ENCODE data around the gene PCDHB5.
"Not testable (repeated sequence)": the region's sequence is repeated elsewhere in the genome, so short reads cannot be mapped to it uniquely, and the experiment has no call there.

Gene PCDHB5

GRCh38 chr5:141152096-141152495 lies 17.1 kb downstream of the PCDHB5 start:
- not testable (repeated sequence) for DNase-seq, ATAC-seq

DNA sequence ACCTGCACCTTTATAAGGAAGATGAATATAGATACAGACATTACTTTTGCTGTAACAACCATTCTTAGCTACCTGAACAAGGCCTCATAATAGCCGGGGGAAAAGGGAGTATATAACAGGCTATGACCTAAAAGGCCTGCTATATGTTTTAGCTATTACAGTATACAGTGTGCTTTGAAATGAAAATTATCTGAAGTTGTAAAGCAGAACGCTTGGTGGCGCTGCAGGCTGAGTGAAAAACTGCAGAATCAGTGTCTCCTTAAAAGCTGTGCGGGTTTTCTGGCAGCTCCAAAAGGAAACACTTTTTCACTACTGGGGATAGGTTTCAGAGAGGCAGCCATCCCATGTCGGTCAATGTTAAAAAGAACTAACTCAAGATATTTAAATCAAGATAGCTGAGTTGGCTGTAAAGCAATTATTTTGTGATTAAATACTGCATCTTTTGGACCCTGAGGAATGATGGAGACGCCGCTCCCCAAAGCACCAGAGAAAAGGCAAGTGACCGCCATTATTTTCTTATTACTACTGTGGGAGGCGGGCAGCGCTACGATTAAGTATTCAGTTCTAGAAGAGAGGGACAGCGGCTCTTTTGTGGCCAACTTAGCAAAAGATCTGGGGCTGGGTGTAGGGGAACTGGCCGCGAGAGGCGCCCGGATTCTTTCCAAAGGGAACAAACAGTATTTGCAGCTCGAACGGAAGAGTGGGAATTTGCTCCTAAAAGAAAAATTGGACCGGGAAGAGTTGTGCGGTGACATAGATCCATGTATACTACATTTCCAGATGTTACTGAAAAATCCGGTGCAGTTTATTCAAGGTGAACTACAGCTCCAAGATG lies 20.8 kb downstream of the PCDHB5 start:
- DNase-seq (no peak), ATAC-seq (no peak)

- not testable (repeated sequence) for ATAC-seq, DNase-seq
Observed at GRCh38 chr5:141157356-141157755, 22.4 kb downstream of the PCDHB5 start.

DNA sequence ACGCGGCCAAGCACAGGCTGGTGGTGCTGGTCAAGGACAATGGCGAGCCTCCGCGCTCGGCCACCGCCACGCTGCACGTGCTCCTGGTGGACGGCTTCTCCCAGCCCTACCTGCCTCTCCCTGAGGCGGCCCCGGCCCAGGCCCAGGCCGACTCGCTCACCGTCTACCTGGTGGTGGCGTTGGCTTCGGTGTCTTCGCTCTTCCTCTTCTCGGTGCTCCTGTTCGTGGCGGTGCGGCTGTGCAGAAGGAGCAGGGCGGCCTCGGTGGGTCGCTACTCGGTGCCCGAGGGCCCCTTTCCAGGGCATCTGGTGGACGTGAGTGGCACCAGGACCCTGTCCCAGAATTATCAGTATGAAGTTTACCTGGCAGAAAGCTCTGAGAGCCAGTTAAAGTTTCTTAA lies 22.9 kb downstream of the PCDHB5 start:
- not testable (repeated sequence) for DNase-seq, ATAC-seq

- ATAC-seq: no peak
Observed at GRCh38 chr5:141172381-141173204, 37.6 kb downstream of the PCDHB5 start, which contains the start of gene PCDHB7. Gene PCDHB7, plus strand, starts transcription at chr5:141172644. Its CDS starts 192 bp downstream, at chr5:141172836.

DNA sequence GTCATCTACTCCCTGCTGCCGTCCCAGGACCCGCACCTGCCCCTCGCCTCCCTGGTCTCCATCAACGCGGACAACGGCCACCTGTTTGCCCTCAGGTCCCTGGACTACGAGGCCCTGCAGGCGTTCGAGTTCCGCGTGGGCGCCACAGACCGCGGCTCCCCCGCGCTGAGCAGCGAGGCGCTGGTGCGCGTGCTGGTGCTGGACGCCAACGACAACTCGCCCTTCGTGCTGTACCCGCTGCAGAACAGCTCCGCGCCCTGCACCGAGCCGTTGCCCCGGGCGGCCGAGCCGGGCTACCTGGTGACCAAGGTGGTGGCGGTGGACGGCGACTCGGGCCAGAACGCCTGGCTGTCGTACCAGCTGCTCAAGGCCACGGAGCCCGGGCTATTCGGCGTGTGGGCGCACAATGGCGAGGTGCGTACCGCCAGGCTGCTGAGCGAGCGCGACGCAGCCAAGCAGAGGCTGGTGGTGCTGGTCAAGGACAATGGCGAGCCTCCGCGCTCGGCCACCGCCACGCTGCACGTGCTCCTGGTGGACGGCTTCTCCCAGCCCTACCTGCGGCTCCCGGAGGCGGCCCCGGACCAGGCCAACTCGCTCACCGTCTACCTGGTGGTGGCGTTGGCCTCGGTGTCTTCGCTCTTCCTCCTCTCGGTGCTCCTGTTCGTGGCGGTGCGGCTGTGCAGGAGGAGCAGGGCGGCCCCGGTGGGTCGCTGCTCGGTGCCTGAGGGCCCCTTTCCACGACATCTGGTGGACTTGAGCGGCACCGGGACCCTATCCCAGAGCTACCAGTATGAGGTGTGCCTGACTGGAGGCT lies 39.5 kb downstream of the PCDHB5 start:
- not testable (repeated sequence) for DNase-seq, ATAC-seq

More at GRCh38 chr5:141172381-141173204, 37.6 kb downstream of the PCDHB5 start, which contains the start of gene PCDHB7:
- DNase-seq: peak; percentile 16

GRCh38 chr5:141175933-141176332 lies 40.9 kb downstream of the PCDHB5 start:
- no peak for DNase-seq
- no peak for ATAC-seq

DNA sequence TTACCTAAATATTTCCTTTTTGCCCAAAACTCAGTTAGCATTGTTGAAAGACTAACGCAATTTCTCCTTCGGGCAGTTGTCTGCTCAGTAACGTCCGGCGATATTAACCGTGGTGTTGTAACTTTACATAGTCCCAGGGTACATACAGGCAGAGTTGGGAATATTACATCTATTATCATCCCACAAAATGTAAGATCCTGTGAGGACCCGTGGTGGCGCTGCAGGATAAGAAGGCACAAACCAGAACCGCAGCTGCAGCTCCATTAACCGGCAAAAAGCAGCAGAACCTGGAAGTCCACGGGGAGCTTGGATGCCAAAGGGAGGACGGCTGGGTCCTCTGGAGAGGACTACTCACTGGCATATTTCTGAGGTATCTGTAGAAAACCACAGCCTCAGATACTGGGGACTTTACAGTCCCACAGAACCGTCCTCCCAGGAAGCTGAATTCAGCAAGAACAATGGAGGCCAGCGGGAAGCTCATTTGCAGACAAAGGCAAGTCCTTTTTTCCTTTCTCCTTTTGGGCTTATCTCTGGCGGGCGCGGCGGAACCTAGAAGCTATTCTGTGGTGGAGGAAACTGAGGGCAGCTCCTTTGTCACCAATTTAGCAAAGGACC lies 42.7 kb downstream of the PCDHB5 start, which contains the start of gene PCDHB8:
Gene PCDHB8 (plus strand): TSS at position 214 of the 615 bp plus-strand sequence. CDS start 245 bp downstream, at position 459.
- DNase-seq, ATAC-seq: not testable (repeated sequence)

DNA sequence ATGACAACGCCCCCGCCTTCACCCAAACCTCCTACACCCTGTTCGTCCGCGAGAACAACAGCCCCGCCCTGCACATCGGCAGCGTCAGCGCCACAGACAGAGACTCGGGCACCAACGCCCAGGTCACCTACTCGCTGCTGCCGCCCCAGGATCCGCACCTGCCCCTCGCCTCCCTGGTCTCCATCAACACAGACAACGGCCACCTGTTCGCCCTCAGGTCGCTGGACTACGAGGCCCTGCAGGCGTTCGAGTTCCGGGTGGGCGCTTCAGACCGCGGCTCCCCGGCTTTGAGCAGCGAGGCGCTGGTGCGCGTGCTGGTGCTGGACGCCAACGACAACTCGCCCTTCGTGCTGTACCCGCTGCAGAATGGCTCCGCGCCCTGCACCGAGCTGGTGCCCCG lies 44.4 kb downstream of the PCDHB5 start:
- ATAC-seq, DNase-seq: not testable (repeated sequence)

- not testable (repeated sequence) for ATAC-seq, DNase-seq
Observed at GRCh38 chr5:141179876-141180275, 44.9 kb downstream of the PCDHB5 start.

DNA sequence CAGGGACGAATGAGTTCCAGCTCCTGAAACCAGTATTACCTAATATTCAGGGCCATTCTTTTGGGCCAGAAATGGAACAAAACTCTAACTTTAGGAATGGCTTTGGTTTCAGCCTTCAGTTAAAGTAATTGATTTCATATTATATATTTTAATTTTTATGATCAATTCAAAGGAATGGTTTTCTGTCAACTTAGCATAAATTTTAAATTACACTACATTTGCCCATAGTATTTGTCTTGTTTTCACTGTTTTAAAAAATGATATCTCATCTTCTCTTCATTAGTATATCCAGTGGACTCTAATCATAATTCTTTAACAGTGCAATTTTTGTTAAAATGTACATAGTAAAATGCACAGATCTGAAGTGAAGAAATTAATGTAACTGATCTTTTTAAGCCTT lies 45.3 kb downstream of the PCDHB5 start:
- DNase-seq: no peak
- ATAC-seq: no peak

DNA sequence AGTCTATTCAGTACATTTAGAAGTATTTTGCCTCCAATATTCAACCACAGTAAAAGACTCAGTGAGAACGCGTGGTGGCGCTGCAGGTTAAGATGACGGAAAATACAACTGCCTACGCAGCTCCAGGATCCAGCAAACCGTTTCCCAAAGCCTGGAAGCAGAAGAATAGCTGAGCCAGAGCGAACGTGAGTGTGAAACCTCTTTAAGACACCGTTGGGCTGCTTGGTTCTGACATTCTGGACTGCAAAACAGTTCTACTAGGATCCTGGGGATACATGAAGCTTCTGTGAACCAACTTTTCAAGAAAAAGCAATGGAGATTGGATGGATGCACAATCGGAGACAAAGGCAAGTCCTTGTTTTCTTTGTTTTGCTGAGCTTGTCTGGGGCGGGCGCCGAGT lies 47.2 kb downstream of the PCDHB5 start, which contains the start of gene PCDHB16:
Gene PCDHB16 (plus strand): TSS at position 140 of the 400 bp plus-strand sequence. CDS start 173 bp downstream, at position 313.
- DNase-seq (no peak), ATAC-seq (no peak)

DNA sequence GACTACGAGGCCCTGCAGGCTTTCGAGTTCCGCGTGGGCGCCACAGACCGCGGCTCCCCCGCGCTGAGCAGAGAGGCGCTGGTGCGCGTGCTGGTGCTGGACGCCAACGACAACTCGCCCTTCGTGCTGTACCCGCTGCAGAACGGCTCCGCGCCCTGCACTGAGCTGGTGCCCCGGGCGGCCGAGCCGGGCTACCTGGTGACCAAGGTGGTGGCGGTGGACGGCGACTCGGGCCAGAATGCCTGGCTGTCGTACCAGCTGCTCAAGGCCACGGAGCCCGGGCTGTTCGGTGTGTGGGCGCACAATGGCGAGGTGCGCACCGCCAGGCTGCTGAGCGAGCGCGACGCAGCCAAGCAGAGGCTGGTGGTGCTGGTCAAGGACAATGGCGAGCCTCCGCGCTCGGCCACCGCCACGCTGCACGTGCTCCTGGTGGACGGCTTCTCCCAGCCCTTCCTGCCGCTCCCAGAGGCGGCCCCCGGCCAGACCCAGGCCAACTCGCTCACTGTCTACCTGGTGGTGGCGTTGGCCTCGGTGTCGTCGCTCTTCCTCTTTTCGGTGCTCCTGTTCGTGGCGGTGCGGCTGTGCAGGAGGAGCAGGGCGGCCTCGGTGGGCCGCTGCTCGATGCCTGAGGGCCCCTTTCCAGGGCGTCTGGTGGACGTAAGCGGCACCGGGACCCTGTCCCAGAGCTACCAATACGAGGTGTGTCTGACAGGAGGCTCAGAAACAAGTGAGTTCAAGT lies 49.3 kb downstream of the PCDHB5 start:
- ATAC-seq, DNase-seq: not testable (repeated sequence)

GRCh38 chr5:141186897-141187512 lies 52.0 kb downstream of the PCDHB5 start, which contains the start of gene PCDHB9:
Gene PCDHB9, plus strand, starts transcription at chr5:141187161. Its CDS starts 158 bp downstream, at chr5:141187319.
- DNase-seq (peak; percentile 37), ATAC-seq (no peak)

All from stimulated activated naive CD8-positive, alpha-beta T cell treated with anti-CD3 and anti-CD28 coated beads, Interleukin-15, Interleukin-2, amounts not matched to agents 100 U/mL and 50 U/mL, for 24 hours (primary cell).